Testis (tissue), 2 donors: ENCODE data around the gene NMNAT3.

Experiments
- CTCF ChIP-seq, 3 experiments: fragments of 450-650 bp in 2 of 3; fragments of 200-600 bp in 1 of 3; sonication (generic) in 1 of 3; IDR thresholded peaks; one replicate each; pipeline ENCODE4 v1.5.1; 2016 to 2019; ENCODE audit warnings: antibody characterized with exemption in 3 of 3, mild to moderate bottlenecking in 2 of 3, moderate library complexity in 1 of 3
- POLR2A ChIP-seq: fragments of 450-650 bp; IDR thresholded peaks from one replicate; pipeline ENCODE4 v1.6.1; 2017; ENCODE audit warnings: antibody characterized with exemption, mild to moderate bottlenecking, moderate library complexity

GRCh38 chr3:139659511-139659910, 18.3 kb downstream of the NMNAT3 start:
- TF ChIP-seq POLR2A: no peak
- TF ChIP-seq CTCF (IDR thresholded peaks at IDR 0.05): no peak
